Measurements from ENCODE around the gene LSM14B. TPM values are rescaled to one million over a fixed set of nuclear protein-coding genes. Genes with fewer than 3 reads are reported as not detected.

LSM14B gene
- total and polyA plus RNA-seq, 7 donors = 26.4 to 67.0 (median 54.2) TPM

DNA sequence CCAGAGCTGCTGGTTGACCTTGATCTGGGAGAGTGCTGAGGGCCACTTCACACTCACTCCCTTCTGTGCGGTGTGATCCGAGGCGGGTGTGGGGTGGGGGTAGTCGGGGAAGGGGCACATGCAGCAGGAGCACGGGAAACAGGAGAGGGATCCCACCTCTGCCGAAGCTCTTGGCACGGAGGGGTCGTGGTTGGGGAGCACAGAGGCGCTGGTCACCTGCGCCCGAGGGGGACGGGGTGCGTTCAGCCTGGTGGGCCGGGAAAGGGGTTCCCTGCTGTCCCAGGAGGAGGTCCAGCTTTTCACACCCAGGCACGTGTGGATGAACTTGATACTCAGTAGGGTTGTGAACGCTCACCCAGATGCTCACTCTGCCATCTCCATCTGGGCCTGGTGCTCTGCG is 38.6 kb downstream of the LSM14B start:
- ATAC-seq = no peak
- H3K36me3 ChIP-seq (ENCODE audit: insufficient read depth in 1 of 2, low read depth in 1 of 2) = peaks cover 5 to 55% of the 10 kb centered on the region in 2 donors
- intact Hi-C loops (cut with DNase I) = no loop called here
- DNase-seq = no peak
- no peaks in the 10 kb centered on the region for H3K9me3 ChIP-seq
- TF ChIP-seq, protein P1, sequence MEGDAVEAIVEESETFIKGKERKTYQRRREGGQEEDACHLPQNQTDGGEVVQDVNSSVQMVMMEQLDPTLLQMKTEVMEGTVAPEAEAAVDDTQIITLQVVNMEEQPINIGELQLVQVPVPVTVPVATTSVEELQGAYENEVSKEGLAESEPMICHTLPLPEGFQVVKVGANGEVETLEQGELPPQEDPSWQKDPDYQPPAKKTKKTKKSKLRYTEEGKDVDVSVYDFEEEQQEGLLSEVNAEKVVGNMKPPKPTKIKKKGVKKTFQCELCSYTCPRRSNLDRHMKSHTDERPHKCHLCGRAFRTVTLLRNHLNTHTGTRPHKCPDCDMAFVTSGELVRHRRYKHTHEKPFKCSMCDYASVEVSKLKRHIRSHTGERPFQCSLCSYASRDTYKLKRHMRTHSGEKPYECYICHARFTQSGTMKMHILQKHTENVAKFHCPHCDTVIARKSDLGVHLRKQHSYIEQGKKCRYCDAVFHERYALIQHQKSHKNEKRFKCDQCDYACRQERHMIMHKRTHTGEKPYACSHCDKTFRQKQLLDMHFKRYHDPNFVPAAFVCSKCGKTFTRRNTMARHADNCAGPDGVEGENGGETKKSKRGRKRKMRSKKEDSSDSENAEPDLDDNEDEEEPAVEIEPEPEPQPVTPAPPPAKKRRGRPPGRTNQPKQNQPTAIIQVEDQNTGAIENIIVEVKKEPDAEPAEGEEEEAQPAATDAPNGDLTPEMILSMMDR (IDR thresholded peaks at IDR 0.05) = no peak
- H3K4me1 ChIP-seq = peaks cover 8% of the 10 kb centered on the region
- H3K27ac ChIP-seq = no peak overlapping the region
- no peak overlapping the region for H3K4me3 ChIP-seq
- 85 to 92% (median 90%) methylated on average over 16 to 17 of the region's 17 CpGs for WGBS, 3 donors
- no peaks in the 10 kb centered on the region for H3K27me3 ChIP-seq (ENCODE audit: insufficient read depth in 3 of 3, low read length in 2 of 3)

DNA sequence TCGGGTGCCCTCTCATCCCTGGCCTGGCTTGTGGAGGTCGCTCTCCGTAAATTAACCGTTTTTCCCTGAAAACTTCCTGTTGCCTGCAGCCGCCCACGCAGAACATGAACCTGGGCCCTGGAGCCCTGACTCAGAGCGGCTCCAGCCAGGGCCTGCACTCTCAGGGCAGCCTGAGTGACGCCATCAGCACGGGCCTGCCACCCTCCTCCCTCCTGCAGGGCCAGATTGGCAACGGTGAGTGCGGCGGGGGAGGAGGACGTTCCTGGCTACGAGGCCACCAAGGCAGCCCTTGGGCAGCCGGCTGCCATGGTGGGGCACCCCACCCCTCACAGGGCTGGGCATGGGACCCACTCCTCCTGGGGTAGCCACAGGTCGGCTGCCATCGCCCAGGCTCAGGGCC is 39.1 kb downstream of the LSM14B start:
- Histone ChIP-seq H3K4me3 (no peak overlapping the region), H3K27ac (no peak overlapping the region), H3K36me3 (ENCODE audit: insufficient read depth in 1 of 2, low read depth in 1 of 2) (peaks cover 7 to 60% of the 10 kb centered on the region in 2 donors), H3K27me3 (ENCODE audit: insufficient read depth in 3 of 3, low read length in 2 of 3) (no peaks in the 10 kb centered on the region), H3K4me1 (peaks cover 9% of the 10 kb centered on the region), H3K9me3 (no peaks in the 10 kb centered on the region)
- DNase-seq (no peak), ATAC-seq (no peak)
- TF ChIP-seq, protein P1 (IDR thresholded peaks at IDR 0.05) = no peak
- intact Hi-C loops (cut with DNase I) = no loop called here
- WGBS, 3 donors = 73 to 84% (median 77%) methylated on average over 16 to 17 of the region's 17 CpGs

DNA sequence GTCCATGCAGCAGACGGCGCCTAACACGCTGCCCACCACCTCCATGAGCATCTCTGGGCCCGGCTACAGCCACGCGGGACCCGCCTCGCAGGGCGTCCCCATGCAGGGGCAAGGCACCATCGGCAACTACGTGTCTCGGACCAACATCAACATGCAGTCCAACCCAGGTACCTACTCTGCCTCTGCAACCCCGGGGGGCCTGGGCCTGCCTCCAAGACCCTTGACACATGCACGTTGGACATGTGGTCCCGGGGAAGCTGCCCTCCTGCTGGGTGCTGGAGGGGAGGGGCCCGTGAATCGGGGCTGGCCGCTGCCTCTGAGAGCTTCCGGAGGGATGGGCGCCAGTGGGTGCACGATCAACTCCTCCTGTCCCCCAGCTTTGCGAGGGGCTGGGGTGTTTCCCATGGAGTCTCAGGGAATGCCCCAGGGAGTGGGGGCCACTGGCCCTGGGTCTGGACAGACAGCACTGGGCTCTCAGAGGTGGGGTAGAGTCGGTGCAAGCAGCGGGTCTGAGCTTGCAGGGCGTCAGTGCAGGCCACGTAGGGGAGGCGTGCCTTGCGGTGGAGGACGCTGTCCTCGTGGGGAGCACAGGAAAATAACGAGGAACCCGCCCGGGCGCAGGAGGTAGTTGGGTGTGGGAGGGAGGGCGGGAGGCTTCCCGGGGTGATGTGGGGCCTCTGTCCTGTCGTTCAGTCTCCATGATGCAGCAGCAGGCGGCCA is 40.6 kb downstream of the LSM14B start:
- 91 to 94% (median 93%) methylated on average over 33 to 38 of the region's 38 CpGs for WGBS, 3 donors
- Histone ChIP-seq H3K4me1 (peaks cover 8% of the 10 kb centered on the region), H3K36me3 (ENCODE audit: insufficient read depth in 1 of 2, low read depth in 1 of 2) (peaks cover 7 to 61% of the 10 kb centered on the region in 2 donors), H3K9me3 (no peaks in the 10 kb centered on the region), H3K27me3 (ENCODE audit: insufficient read depth in 3 of 3, low read length in 2 of 3) (no peaks in the 10 kb centered on the region), H3K27ac (no peak overlapping the region), H3K4me3 (no peak overlapping the region)
- intact Hi-C loops (cut with DNase I) = no loop called here
- TF ChIP-seq, protein P1 (IDR thresholded peaks at IDR 0.05) = no peak
- DNase-seq (no peak), ATAC-seq (no peak)

DNA sequence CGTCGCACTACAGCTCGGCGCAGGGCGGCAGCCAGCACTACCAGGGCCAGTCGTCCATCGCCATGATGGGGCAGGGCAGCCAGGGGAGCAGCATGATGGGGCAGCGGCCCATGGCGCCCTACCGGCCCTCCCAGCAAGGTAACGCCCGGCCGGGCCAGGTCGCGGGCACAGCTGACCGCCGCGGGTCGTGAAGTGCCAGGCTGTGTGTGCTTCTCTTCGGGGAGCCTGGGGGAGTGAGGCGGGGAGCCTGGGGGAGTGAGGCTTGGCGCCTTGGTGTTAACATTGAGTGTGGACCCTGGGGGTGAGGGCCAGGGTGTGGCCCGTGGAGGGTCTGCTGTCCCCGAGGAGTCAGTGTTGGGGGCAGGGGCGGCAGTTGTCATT is 41.2 kb downstream of the LSM14B start:
- H3K36me3 ChIP-seq (ENCODE audit: insufficient read depth in 1 of 2, low read depth in 1 of 2) = peaks cover 7 to 67% of the 10 kb centered on the region in 2 donors
- TF ChIP-seq, protein P1 (IDR thresholded peaks at IDR 0.05) = no peak
- H3K9me3 ChIP-seq = no peaks in the 10 kb centered on the region
- H3K27me3 ChIP-seq (ENCODE audit: insufficient read depth in 3 of 3, low read length in 2 of 3) = no peaks in the 10 kb centered on the region
- no peak for ATAC-seq
- no peak overlapping the region for H3K27ac ChIP-seq
- intact Hi-C loops (cut with DNase I) = no loop called here
- DNase-seq = no peak
- no peak overlapping the region for H3K4me3 ChIP-seq
- 95 to 98% (median 95%) methylated on average over 15 to 25 of the region's 25 CpGs for WGBS, 3 donors
- H3K4me1 ChIP-seq = peaks cover 8% of the 10 kb centered on the region
